ENCODE measurements around the gene GPR183.

Gene GPR183

GRCh38 chr13:99311137-99311536 lies 3.9 kb upstream of the GPR183 start:
- no peak for DNase-seq

GRCh38 chr13:99310382-99311031 lies 3.3 kb upstream of the GPR183 start:
- DNase-seq = no peak

- DNase-seq = no peak
Measured at GRCh38 chr13:99308471-99309087, 1.4 kb upstream of the GPR183 start.

GRCh38 chr13:99307648-99308339 lies 595 bp upstream of the GPR183 start:
- no peak for DNase-seq

GRCh38 chr13:99305566-99305965 lies 1.6 kb downstream of the GPR183 start:
- no peak for DNase-seq

GRCh38 chr13:99305158-99305557 lies 2.0 kb downstream of the GPR183 start:
- DNase-seq = no peak

- no peak for DNase-seq
Measured at GRCh38 chr13:99304541-99304940, 2.7 kb downstream of the GPR183 start.

- no peak for DNase-seq
Measured at GRCh38 chr13:99303863-99304521, 3.2 kb downstream of the GPR183 start.

- no peak for DNase-seq
Measured at GRCh38 chr13:99302637-99303505, 4.3 kb downstream of the GPR183 start.

GRCh38 chr13:99301913-99302636 lies 5.1 kb downstream of the GPR183 start:
- no peak for DNase-seq

- no peak for DNase-seq
Measured at GRCh38 chr13:99301056-99301838, 6.0 kb downstream of the GPR183 start.

- DNase-seq = no peak
Measured at GRCh38 chr13:99299920-99300341, 7.3 kb downstream of the GPR183 start.

GRCh38 chr13:99299256-99299919 lies 7.8 kb downstream of the GPR183 start:
- DNase-seq = no peak

- DNase-seq = no peak
Measured at GRCh38 chr13:99298056-99298455, 9.1 kb downstream of the GPR183 start.

- DNase-seq = no peak
Measured at GRCh38 chr13:99297331-99297730, 9.9 kb downstream of the GPR183 start.

- DNase-seq = no peak
Measured at GRCh38 chr13:99296398-99296797, 10.8 kb downstream of the GPR183 start.

GRCh38 chr13:99295488-99296252 lies 11.5 kb downstream of the GPR183 start:
- no peak for DNase-seq

GRCh38 chr13:99294958-99295357 lies 12.2 kb downstream of the GPR183 start:
- no peak for DNase-seq

- DNase-seq = no peak
Measured at GRCh38 chr13:99294198-99294597, 13.0 kb downstream of the GPR183 start.

GRCh38 chr13:99293178-99293577 lies 14.0 kb downstream of the GPR183 start:
- no peak for DNase-seq

Measured in NCI-H524 (cell line).